ENCODE measurements around the gene SCIN. TPM values are rescaled to one million over a fixed set of nuclear protein-coding genes. Genes with fewer than 3 reads are reported as not detected.

The SCIN gene
- total RNA-seq, 1 experiment from 2014 or later, result 5.6 TPM

GRCh38 chr7:12584930-12585329 is 14.4 kb downstream of the SCIN start:
- intact Hi-C loops (cut with micrococcal nuclease; ENCODE audit: unreplicated experiment) (no loop called here), in situ Hi-C loops (cut with HindIII; ENCODE audit: low pct_unique_long_range_greater_than_20kb, low sequenced_read_pairs) (no loop called here)
- POLR2A ChIA-PET, result interaction anchor here (0.5 kb wide), 1 partner anchor 458 kb away, joined by 3 read pairs; no protein-coding TSS in a partner anchor
- Histone ChIP-seq H3K27me3 (ENCODE audit: control insufficient read depth, insufficient read depth, low read length) (no peaks in the 10 kb centered on the region), H3K4me3 (ENCODE audit: low read depth in 2 of 2, low read length in 2 of 2) (no peak overlapping the region), H3K4me1 (ENCODE audit: control insufficient read depth, insufficient read depth, low read length) (no peaks in the 10 kb centered on the region), H3K27ac (ENCODE audit: low read length) (no peak overlapping the region), H3K36me3 (ENCODE audit: control insufficient read depth, insufficient read depth, low read length) (no peaks in the 10 kb centered on the region), H3K9me3 (ENCODE audit: control insufficient read depth, insufficient read depth, low read depth, low read length) (no peaks in the 10 kb centered on the region)
- DNase-seq (ENCODE audit: low read depth, low spot score), result no peak
- BruUV-seq (replicated peaks), result no TSS peak
- no peak for ATAC-seq
- CTCF ChIA-PET, result no interaction called here
- TF ChIP-seq POLR2AphosphoS5 (IDR thresholded peaks at IDR 0.05; ENCODE audit: low read depth, low read length) (no peak), REST (IDR thresholded peaks at IDR 0.05; ENCODE audit: insufficient read depth in 1 of 2, low read depth in 2 of 2, low read length in 1 of 2) (no peak), SIN3A (IDR thresholded peaks at IDR 0.05; ENCODE audit: borderline replicate concordance, insufficient read depth, low read depth, low read length) (no peak), CTCF (IDR thresholded peaks at IDR 0.05) (no peak), TCF7L2 (IDR thresholded peaks at IDR 0.05; ENCODE audit: low read depth, low read length) (no peak)

- intact Hi-C loops (cut with micrococcal nuclease; ENCODE audit: unreplicated experiment), result no loop called here
- DNase-seq (ENCODE audit: low read depth, low spot score), result no peak
- no peak overlapping the region for H3K27ac ChIP-seq (ENCODE audit: low read length)
- BruUV-seq (replicated peaks), result no TSS peak
- ATAC-seq, result no peak
- H3K36me3 ChIP-seq (ENCODE audit: control insufficient read depth, insufficient read depth, low read length), result no peaks in the 10 kb centered on the region
- H3K9me3 ChIP-seq (ENCODE audit: control insufficient read depth, insufficient read depth, low read depth, low read length), result no peaks in the 10 kb centered on the region
- TF ChIP-seq SIN3A (IDR thresholded peaks at IDR 0.05; ENCODE audit: borderline replicate concordance, insufficient read depth, low read depth, low read length) (no peak), POLR2AphosphoS5 (IDR thresholded peaks at IDR 0.05; ENCODE audit: low read depth, low read length) (no peak), REST (IDR thresholded peaks at IDR 0.05; ENCODE audit: insufficient read depth in 1 of 2, low read depth in 2 of 2, low read length in 1 of 2) (no peak), CTCF (IDR thresholded peaks at IDR 0.05) (no peak)
- no peaks in the 10 kb centered on the region for H3K27me3 ChIP-seq (ENCODE audit: control insufficient read depth, insufficient read depth, low read length)
- H3K4me1 ChIP-seq (ENCODE audit: control insufficient read depth, insufficient read depth, low read length), result no peaks in the 10 kb centered on the region
- ChIA-PET CTCF (no interaction called here), POLR2A (interaction anchor here (0.6 kb wide), 1 partner anchor 100 kb away, joined by 4 read pairs; no protein-coding TSS in a partner anchor)
- in situ Hi-C loops (cut with HindIII; ENCODE audit: low pct_unique_long_range_greater_than_20kb, low sequenced_read_pairs), result no loop called here
- H3K4me3 ChIP-seq (ENCODE audit: low read depth in 2 of 2, low read length in 2 of 2), result no peak overlapping the region
These were observed 15.8 kb downstream of the SCIN start for GRCh38 chr7:12586271-12586670.

Measured in Panc1 (cell line).